ENCODE measurements around the gene AGPAT4.

The AGPAT4 gene

GRCh38 chr6:161141173-161141572 is 132.7 kb downstream of the AGPAT4 start:
- H3K4me1 ChIP-seq (ENCODE audit: low read length): no peaks in the 10 kb centered on the region
- H3K27me3 ChIP-seq (replicated peaks; ENCODE audit: insufficient read depth, low read length): no peaks in the 10 kb centered on the region
- TF ChIP-seq EZH2phosphoT487 (IDR thresholded peaks at IDR 0.05; ENCODE audit: low read length) (no peak), CTCF (IDR thresholded peaks at IDR 0.05; ENCODE audit: low read length) (no peak), EZH2 (optimal IDR thresholded peaks at IDR 0.05; ENCODE audit: low read depth, low read length) (no peak)
- no peaks in the 10 kb centered on the region for H3K79me2 ChIP-seq (ENCODE audit: low read length)
- no peak overlapping the region for H3K4me2 ChIP-seq (ENCODE audit: low read depth, low read length)
- H3K9me3 ChIP-seq (replicated peaks; ENCODE audit: insufficient read depth, low read length): no peaks in the 10 kb centered on the region
- no peak overlapping the region for H3K4me3 ChIP-seq (ENCODE audit: low read length)
- no peaks in the 10 kb centered on the region for H3F3A ChIP-seq (ENCODE audit: insufficient read depth, low read length)
- no peaks in the 10 kb centered on the region for H3K36me3 ChIP-seq (replicated peaks; ENCODE audit: insufficient read depth, low read length)
- no peaks in the 10 kb centered on the region for H3K9me2 ChIP-seq (replicated peaks; ENCODE audit: insufficient read depth, low read length)
- no peak overlapping the region for H2AFZ ChIP-seq (ENCODE audit: low read length)
- no peak overlapping the region for H3K27ac ChIP-seq (ENCODE audit: low read length)
- no peaks in the 10 kb centered on the region for H4K20me1 ChIP-seq (ENCODE audit: insufficient read depth, low read length)
- DNase-seq: no peak
- H3K9ac ChIP-seq (ENCODE audit: low read length): no peak overlapping the region

- H3K27me3 ChIP-seq (replicated peaks; ENCODE audit: insufficient read depth, low read length): no peaks in the 10 kb centered on the region
- H3K36me3 ChIP-seq (replicated peaks; ENCODE audit: insufficient read depth, low read length): no peaks in the 10 kb centered on the region
- no peak overlapping the region for H3K9ac ChIP-seq (ENCODE audit: low read length)
- H3K4me1 ChIP-seq (ENCODE audit: low read length): no peaks in the 10 kb centered on the region
- TF ChIP-seq EZH2phosphoT487 (IDR thresholded peaks at IDR 0.05; ENCODE audit: low read length) (no peak), CTCF (IDR thresholded peaks at IDR 0.05; ENCODE audit: low read length) (no peak)
- H2AFZ ChIP-seq (ENCODE audit: low read length): no peak overlapping the region
- H3K27ac ChIP-seq (ENCODE audit: low read length): no peak overlapping the region
- H3K9me3 ChIP-seq (replicated peaks; ENCODE audit: insufficient read depth, low read length): no peaks in the 10 kb centered on the region
- no peaks in the 10 kb centered on the region for H3F3A ChIP-seq (ENCODE audit: insufficient read depth, low read length)
- no peak overlapping the region for H3K4me2 ChIP-seq (ENCODE audit: low read depth, low read length)
- H3K9me2 ChIP-seq (replicated peaks; ENCODE audit: insufficient read depth, low read length): no peaks in the 10 kb centered on the region
- no peaks in the 10 kb centered on the region for H3K79me2 ChIP-seq (ENCODE audit: low read length)
- DNase-seq: no peak
- no peaks in the 10 kb centered on the region for H4K20me1 ChIP-seq (ENCODE audit: insufficient read depth, low read length)
- no peak overlapping the region for H3K4me3 ChIP-seq (ENCODE audit: low read length)
Observed at GRCh38 chr6:161140554-161140875, 133.3 kb downstream of the AGPAT4 start.

GRCh38 chr6:161139766-161140553 is 133.9 kb downstream of the AGPAT4 start:
- Histone ChIP-seq H3K79me2 (ENCODE audit: low read length) (no peaks in the 10 kb centered on the region), H3K4me3 (ENCODE audit: low read length) (no peak overlapping the region), H3K9me3 (replicated peaks; ENCODE audit: insufficient read depth, low read length) (no peaks in the 10 kb centered on the region), H3F3A (ENCODE audit: insufficient read depth, low read length) (no peaks in the 10 kb centered on the region), H4K20me1 (ENCODE audit: insufficient read depth, low read length) (no peaks in the 10 kb centered on the region), H3K9ac (ENCODE audit: low read length) (no peak overlapping the region), H3K27me3 (replicated peaks; ENCODE audit: insufficient read depth, low read length) (no peaks in the 10 kb centered on the region), H3K27ac (ENCODE audit: low read length) (no peak overlapping the region), H3K9me2 (replicated peaks; ENCODE audit: insufficient read depth, low read length) (no peaks in the 10 kb centered on the region), H3K4me1 (ENCODE audit: low read length) (no peaks in the 10 kb centered on the region), H3K36me3 (replicated peaks; ENCODE audit: insufficient read depth, low read length) (no peaks in the 10 kb centered on the region), H2AFZ (ENCODE audit: low read length) (no peak overlapping the region), H3K4me2 (ENCODE audit: low read depth, low read length) (no peak overlapping the region)
- TF ChIP-seq EZH2phosphoT487 (IDR thresholded peaks at IDR 0.05; ENCODE audit: low read length): no peak
- no peak for TF ChIP-seq EZH2 (optimal IDR thresholded peaks at IDR 0.05; ENCODE audit: low read depth, low read length)
- no peak for TF ChIP-seq CTCF (IDR thresholded peaks at IDR 0.05; ENCODE audit: low read length)
- no peak for DNase-seq
